HG03196 (cell line): ENCODE results near the gene KLK14.

Source experiments
- ATAC-seq: cut with Tn5 transposase; IDR thresholded peaks from one replicate; pipeline ENCODE4 v1.9.1; 2021; ENCODE audit not compliant: unreplicated experiment

The KLK14 gene

DNA sequence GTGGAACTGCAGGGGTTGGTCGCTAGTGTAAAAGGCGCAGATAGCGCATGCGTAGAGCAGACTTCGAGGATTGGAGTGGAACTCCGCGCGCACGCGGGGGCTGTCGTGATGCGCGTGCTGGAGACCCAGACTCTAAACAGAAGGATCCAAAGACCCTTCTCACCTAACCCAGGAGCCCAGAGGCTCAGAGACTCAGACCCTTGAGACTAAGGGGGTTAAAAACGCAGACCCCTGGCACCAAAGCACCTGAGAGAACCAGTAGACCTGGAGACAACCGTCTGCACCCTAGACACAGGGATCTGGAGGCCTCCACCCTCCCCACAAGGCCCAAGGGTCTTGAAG is 26.1 kb upstream of the KLK14 start:
- ATAC-seq: peak; percentile 28

DNA sequence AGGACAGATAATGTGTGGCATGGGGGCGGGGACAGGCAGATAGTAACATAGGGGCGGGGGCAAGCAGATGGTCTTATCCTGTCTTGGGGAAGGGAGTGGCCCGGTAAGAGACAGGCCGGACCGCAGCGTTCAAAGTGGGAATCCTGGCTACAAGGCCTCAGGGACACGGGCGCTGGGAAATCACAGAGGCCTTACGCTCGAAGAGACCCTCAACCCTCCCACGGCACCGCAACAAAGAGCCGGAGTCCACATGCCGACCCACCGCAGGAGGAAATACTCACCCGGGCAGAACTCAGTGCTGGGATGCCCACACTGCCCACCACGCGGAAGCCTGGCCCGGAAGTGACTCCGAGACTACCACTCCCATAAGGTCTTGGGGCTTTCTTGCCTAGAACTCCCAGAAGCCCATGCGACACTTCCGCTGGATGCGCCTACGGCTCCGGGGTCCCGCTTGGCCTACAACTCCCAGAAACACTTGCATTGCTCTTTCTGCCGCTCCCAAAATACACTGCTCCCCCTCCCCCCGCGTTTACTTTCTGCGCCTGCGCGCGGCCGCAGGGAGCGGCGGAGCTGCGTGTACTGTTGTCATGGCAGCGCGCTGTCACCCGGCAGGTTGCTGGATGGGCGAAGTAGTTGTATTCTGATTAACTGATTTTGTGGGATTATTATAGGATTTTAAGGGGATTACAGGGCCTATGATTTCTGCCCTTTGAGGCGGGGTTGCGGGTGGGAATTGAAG is 25.5 kb upstream of the KLK14 start, which contains the start of gene CTU1:
Gene CTU1 (minus strand): TSS at position 344 of the 739 bp plus-strand sequence. CDS start 3,840 bp downstream, outside the sequence.
- ATAC-seq: peak; percentile 93

DNA sequence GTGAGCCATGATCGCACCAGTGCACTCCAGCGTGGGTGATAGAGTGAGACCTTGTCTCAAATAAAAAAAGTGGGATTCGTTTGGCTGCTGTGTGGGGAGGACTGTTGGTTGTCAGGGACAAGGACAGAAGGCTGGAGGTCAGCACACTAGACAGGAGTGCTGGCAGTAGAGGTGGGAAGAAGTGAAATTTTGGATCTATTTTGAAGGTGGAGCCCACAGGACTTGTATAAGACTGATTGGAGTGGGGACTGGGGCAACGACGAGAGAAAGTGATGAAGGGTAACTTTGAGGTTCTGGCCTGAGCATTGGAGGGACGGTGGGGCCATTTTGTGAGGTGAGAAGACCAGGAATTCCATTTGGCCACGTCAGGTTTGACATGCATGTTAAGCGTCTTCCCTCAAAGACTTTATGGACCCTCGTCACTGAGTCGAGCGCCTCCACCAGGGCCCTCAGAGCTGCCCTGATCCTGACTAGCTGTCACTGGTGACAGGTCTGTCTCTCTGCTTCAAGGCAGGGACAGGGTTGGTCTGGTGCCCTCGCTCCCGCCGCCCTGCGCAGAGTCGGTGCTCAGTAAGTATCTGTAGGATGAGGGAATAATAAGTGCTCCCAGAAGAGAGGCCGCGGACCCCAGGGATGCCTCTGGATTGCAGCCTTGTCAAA is 24.8 kb upstream of the KLK14 start:
- no peak for ATAC-seq

DNA sequence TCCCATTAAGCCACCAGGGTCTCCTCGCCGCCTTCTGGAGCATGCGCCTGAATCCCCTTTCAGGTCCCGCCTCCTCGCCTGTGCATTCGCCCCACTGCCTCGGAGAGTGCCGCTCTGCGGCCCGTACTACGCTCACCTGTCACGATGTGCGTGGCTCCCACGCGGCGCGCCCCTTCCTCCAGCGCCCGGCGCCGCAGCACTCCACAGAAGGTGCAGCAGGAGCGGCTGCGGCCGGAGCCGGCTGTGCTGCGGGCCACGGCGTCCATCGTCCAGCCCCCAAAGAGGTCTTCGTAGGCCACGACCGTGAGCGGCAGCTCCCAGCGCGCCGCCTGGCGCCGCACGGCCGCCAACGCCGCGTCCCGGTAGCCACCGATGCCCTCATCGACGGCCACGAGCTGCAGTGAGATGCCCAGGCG is 21.2 kb upstream of the KLK14 start:
- no peak for ATAC-seq

DNA sequence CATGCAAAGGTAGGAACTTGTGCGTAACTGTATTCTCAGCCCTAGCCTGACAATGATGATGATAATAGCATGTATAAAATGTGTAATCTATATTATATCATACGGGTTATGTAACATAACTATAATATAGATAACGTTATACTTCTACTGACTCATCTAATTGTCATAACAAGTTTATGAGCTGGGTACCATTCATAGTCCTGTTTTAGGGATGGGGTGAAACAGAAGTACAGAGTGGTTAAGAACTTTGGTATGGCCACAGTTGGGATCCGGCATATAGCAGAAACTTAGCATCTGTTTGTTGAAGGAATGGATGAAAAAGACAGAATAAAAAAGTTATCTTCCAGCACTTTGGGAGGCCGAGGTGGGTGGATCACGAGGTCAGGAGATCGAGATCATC is 20.3 kb upstream of the KLK14 start:
- no peak for ATAC-seq

DNA sequence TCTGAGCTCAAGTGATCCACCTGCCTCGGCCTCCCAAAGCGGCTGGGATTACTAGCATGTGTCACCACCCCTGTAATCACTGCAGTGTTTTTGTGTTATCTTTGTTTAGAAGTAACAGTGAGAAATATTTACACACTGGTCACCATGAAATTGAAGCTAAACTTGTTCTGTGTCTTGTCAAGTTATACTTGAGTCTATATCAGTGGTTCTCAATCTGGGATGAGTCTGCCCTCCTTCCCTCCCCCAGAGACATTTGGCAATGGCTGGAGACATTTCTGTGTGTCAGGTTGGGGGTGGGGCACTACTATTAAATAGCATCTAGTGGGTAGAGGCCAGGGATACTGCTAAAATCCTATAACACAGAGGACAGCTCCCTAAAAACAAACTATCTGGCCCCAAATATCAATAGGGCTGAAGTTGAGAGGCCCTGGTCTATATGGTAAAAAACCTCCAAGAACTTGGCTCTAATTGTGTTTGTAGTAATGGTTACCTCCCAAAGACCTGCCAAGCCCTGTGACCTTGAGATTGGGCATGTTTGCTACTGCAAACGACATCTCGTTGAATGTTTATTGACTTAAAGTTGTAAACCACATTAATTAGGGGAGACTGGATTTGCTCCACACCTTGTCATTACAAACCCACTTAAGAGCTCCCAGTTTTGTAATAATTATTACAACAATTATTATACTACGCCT is 18.6 kb upstream of the KLK14 start:
- no peak for ATAC-seq

DNA sequence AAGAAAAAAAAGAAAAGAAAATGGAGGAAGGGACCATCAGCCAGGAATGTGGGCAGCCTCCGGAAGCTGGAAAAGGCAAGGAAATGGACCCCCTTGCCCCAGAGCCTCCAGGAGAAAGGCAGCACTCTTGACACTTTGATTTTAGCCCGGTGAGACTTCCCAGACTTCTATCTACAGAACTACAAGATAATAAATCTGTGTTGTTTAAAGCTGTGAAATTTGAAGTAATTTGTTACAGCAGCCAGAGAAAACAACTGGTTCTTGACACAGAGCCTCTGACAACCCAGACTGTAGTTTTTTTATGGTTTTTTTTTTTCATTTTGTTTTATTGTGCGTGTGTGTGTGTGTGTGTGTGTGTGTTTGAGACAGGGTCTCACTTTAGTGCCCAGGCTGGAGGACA is 17.9 kb upstream of the KLK14 start:
- ATAC-seq: no peak

DNA sequence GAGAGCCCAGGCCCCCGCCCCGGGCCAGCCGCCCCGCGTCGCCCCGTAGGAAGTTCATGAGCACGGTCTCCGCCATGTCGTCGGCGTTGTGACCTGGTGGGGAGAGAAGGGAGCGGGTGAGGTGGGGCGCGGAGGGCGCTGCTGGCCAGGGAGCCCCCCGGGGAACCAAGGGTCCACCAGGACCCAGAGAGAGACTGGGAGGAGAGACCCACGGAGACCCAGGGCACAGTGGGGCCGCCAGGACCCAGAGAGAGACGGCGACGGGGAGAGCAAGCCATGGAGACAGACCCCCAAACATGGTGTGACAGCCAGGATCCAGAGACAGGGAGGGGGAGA is 16.3 kb upstream of the KLK14 start:
- no peak for ATAC-seq

DNA sequence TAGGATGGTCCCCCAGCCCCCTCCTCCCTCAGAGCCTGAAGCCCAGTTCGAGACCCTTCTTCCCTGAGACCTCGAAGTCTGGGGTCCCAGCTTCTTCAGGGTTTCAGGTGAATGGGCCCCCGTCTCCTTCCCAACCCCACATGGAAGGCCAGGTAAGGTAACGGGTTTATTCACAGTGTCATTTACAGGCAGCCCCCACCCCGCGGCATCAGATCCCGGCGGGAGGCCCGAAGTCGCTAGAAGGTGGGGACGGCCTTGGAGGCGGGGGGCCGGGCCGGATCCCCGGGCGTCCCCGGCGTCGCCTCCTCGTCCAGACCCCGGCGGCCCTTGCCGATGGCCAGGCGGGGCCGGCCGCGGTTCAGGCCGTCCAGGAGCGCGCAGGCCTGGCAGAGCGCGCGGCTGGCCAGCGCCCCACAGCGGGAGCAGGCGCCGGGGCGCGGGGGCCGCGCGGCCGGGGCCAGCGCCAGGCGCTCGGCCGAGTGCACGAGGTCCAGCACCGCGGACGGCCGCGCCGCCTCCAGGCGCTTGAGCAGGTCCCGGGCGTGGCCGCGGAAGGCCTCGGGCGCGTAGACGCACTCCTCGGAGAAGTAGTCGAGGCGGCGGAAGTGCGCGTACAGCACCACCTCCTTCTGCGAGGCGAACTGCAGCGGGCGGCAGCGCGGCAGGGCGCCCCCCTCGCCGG is 15.8 kb upstream of the KLK14 start:
- ATAC-seq: no peak

DNA sequence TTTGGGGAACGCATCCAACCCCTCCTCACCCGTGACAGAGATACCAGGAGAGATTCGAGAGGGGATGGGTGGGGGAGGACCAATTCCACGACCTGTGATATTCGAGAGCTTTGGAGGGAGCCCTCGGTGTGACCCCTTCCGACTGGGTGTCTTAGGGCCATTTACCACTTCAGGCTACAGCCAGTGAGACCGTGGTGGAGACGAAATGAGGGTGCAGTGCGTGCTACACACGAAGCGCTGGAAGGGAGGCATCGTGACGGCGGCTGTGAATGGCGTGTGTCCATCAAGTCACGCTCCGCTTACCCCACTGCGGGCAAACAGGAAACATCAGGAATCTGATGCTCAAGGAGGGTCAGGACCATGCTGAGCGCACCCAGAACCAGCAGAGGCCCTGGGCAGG is 15.1 kb upstream of the KLK14 start:
- no peak for ATAC-seq

DNA sequence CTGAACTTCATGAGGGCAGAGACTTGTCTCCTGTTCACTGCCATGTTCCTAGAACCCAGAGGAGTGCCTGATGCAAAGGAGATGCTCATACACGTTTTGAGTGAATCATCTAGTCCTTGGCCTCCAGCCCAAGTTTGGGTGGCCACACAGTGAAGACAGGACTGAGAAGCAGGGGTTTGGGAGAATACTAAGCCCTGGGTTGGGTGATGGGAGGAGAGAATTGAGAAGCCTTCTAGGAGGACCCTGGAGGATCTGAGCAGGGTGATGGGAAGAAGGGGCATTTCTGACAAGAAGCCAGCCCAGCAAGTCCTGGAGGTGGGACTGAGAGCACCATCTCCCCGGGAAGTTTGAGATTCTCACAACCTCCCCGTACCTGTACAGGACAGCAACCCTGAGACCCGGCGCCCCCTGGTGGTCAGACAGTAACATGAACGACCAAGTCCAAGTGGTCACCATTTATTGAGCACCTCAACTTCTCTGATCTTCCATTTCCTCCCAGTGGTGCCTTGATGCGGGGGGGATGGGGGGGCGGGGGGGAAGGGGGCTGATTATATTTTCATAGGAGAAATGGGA is 14.6 kb upstream of the KLK14 start:
- no peak for ATAC-seq

DNA sequence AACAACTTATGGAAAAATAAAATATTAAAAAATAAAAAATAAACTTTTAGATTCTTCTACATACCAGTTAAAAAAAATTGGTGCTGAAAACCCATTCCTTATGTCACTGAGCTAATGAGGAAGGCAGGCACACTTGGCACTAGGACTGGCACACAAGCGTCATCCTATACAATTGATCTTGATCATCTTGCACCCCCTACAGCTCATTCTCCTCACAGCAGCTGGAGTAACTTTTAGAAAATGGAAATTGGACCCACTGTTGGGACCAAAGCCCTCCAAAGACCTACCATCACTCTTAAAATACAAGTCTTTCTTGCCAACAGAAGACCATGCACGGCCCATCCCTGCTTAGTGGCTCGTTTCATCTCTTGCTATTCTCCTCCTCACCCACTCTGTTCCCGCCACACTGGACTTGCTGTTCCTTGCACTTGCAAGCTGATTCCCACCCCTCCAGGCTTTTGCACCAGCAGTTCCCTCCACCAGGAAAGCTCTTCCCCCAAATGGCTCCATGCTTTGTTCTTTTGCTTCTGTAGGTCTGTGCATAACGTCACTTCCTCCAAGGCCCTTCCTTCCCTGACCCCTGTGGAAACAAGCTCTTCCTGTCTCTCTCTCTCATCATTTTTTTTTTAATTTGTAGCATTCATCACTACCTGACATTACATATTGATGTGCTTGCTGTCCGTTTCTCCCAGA is 13.9 kb upstream of the KLK14 start:
- no peak for ATAC-seq

DNA sequence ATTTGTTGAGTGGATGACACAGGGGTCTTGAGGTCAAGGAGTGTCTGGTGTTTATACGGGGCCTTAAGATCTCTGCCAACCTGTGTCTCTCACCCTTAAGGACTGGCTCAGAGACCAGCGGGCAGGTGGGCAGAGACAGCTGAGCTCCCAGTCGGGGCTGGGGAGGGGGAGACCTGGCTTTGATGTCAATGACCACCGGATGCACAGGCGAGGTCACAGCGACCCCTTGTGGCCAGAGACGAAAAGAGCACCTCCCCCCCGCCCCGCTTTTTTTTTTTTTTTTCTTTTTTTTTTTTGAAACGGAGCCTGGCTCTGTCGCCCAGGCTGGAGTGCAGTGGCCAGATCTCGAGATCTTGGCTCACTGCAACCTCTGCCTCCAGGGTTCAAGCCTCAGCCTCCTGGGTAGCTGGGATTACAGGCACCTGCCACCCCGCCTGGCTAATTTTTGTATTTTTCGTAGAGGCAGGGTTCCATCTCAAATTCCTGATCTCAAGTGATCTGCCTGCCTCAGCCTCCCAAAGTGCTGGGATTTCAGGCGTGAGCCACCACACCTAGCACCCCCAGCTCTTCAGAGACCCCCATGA is 12.1 kb upstream of the KLK14 start:
- ATAC-seq: no peak

DNA sequence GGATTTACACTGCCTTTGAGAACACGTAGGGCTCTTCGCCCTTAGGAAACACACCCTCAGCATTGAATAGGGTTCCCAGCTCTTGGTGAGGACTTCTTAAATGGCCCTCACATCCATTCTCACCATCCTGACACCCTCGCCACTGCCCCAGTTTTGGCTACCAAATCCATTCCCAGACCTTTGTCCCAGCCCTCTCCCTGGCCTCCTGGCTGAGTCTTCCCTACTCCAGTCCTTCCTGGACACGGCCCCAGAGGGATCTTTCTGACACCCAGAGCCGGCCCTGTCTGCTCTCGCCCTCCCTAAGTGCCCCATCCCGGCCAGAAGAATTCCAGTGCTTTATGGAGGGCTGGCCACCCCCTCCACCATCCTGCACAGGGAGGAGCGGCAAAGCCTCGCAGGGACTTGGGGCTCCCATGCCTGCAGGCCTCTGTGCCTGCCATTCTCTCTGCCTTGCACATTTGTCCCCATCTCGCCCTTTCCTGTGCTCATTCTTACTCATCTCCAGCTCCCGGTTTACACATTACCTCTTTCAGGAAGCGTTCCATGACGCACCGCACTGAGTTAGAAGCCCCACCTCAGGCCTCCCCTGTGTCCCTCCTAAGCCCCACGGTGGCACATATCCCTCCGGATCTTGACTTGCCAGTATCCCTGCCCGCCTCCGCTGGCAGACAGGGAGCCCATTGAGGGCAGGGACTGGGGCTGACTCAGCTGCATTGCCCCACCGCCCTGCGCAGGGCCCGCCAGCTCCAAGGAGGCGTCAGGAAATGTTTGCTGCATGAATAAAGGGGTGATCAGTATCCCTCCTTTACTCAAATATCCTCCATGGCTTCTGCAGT is 11.0 kb upstream of the KLK14 start:
- ATAC-seq: no peak

DNA sequence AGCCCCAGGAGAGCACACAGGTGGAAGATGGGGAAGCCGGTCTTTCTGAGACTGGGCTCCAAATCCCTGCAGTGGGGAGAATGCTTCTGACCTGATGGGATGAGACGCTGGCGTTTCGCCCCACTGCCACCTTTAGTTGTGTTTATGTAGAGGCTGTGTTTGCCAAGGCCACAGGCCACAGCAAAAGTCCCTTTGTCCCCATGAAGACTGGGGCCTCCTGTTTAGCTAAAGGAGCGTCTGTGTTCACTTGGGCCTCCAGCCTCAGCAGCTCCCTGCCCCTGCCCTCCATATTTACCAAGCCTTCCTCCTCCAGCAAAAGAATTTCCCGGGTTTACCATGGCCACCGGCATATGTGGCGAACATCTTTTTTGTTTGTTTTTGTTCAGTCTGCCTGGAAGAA is 10.4 kb upstream of the KLK14 start:
- ATAC-seq: no peak

DNA sequence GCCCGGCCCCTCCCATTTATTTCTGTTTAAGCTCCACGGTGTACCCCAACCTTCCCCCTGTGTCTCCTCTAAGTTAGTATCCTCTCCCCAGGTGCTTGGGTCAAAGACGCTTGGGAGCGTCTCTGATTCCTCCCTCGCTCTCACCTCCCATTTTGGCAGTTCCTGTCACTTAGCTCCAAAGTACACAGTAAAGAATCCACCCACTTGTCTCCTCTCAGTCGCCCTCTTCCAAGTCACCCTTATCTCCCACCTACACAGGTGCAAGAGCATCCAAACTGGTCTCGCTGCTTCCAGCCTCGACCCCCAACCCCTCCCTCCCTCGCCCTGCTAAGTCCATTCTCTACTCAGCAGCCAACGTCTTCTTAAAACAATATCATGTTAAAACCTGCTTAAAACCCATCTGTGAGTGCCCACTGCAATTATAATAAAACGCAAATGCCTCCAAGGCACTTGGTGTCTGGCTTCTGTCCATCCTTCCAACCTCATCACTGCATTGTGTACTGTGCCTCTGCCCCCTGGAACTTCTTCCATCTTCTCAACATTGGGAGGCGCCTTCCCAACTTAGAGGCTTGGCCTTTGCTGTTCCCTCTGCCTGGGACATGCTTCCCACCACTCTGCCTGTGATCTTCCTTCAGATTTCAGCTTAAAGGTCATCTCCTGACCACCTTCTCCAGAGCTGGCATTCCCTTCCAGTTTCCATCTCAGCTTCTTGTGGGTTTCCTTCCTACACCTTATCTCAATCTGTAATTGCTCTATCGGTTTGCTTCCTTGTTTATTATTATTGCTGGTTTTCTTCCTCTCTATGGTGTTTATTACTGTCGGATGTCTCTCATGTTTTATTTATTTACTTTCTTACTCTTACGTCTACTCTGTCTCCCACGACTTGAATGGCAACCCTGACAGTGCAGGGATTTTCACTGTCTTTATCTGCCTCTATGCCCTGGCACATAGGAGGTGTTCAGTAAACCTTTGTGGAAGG is 9.5 kb upstream of the KLK14 start:
- ATAC-seq: no peak

DNA sequence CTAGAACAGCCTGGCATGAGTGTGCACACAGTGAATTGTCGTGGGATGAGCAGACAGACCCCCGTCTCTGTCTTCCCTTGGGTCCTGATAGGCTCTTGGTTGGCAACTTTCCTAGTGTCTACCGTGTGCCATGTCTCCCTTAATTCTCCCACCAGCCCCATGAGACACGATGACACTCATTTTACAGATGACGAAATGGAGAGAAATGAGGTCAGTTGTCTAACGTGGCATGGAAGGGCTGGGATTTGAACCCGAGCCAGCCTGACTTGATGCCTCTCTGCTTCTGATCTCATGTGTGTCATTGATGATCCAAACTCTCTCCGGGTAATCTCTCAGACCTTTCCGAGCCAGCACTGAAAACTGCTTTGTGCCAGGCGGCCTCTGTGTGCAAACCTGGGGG is 8.4 kb upstream of the KLK14 start:
- no peak for ATAC-seq

DNA sequence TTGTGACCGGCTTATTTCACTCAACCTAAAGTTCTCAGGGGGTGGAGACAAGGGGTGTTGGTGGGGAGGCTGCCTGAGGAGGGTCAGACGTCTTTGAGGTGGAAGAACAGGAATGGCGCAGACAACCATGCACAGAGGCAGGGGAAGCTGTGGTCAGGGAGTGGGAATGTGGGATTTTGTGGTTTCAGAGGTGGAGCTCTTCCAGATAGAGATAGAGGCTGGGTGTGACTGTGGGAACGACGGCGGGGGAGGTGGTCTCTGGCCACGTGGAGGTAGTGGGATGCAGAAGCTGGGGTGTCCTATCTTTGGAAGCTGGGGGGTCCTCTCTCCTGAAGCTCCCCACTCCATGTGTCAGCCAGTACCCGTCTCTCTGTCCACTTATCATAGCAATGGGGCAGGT is 7.8 kb upstream of the KLK14 start:
- ATAC-seq: no peak
